ENCODE data around the gene LRPAP1.
"Not testable (repeated sequence)": the region's sequence is repeated elsewhere in the genome, so short reads cannot be mapped to it uniquely, and the experiment has no call there.

The LRPAP1 gene

GRCh38 chr4:3470244-3471097, 61.8 kb downstream of the LRPAP1 start:
- DNase-seq, result no peak

- no peak for DNase-seq
Measured at GRCh38 chr4:3469386-3470243, 62.6 kb downstream of the LRPAP1 start.

GRCh38 chr4:3468804-3469203, 63.4 kb downstream of the LRPAP1 start:
- no peak for DNase-seq

- no peak for DNase-seq
Measured at GRCh38 chr4:3468154-3468553, 64.1 kb downstream of the LRPAP1 start.

GRCh38 chr4:3467601-3468031, 64.6 kb downstream of the LRPAP1 start:
- no peak for DNase-seq

GRCh38 chr4:3466691-3467600, 65.3 kb downstream of the LRPAP1 start:
- DNase-seq, result no peak

GRCh38 chr4:3465698-3466671, 66.2 kb downstream of the LRPAP1 start:
- DNase-seq, result no peak

GRCh38 chr4:3464911-3465697, 67.1 kb downstream of the LRPAP1 start:
- no peak for DNase-seq

GRCh38 chr4:3464349-3464905, 67.8 kb downstream of the LRPAP1 start:
- no peak for DNase-seq

GRCh38 chr4:3463556-3464348, 68.5 kb downstream of the LRPAP1 start:
- DNase-seq, result no peak

- DNase-seq, result no peak
Measured at GRCh38 chr4:3462790-3463415, 69.3 kb downstream of the LRPAP1 start, which contains the start of gene DOK7. DOK7 (plus strand) TSS chr4:3463306; CDS start chr4:3463376, 70 bp downstream.

- no peak for DNase-seq
Measured at GRCh38 chr4:3462321-3462789, 69.9 kb downstream of the LRPAP1 start.

- no peak for DNase-seq
Measured at GRCh38 chr4:3461515-3462291, 70.5 kb downstream of the LRPAP1 start.

GRCh38 chr4:3460926-3461325, 71.3 kb downstream of the LRPAP1 start:
- no peak for DNase-seq

- DNase-seq, result not testable (repeated sequence)
Measured at GRCh38 chr4:3459156-3459555, 73.1 kb downstream of the LRPAP1 start.

GRCh38 chr4:3458371-3458770, 73.9 kb downstream of the LRPAP1 start:
- DNase-seq, result no peak

GRCh38 chr4:3455596-3455995, 76.6 kb downstream of the LRPAP1 start:
- DNase-seq, result not testable (repeated sequence)

Data from hippocampal formation (tissue), 2 donors.